Ishikawa (cell line): ENCODE results near the gene SPPL2C.

Experiments used
- CEBPB ChIP-seq: IDR thresholded peaks from 2 replicates; pipeline ENCODE4 v1.6.1; 2012
- CREB1 ChIP-seq: IDR thresholded peaks from 2 replicates; pipeline ENCODE4 v1.6.1; 2012; ENCODE audit warnings: low read depth
- EGR1 ChIP-seq: IDR thresholded peaks from 2 replicates; pipeline ENCODE4 v1.6.1; 2012
- EP300 ChIP-seq: IDR thresholded peaks from 2 replicates; pipeline ENCODE4 v1.6.1; 2012; ENCODE audit warnings: borderline replicate concordance
- FOXM1 ChIP-seq: IDR thresholded peaks from 2 replicates; pipeline ENCODE4 v1.6.1; 2012; ENCODE audit warnings: low read depth, borderline replicate concordance
- MAX ChIP-seq: IDR thresholded peaks from 2 replicates; pipeline ENCODE4 v1.6.1; 2012
- NFIC ChIP-seq: IDR thresholded peaks from 2 replicates; pipeline ENCODE4 v1.6.1; 2012
- RAD21 ChIP-seq: IDR thresholded peaks from 2 replicates; pipeline ENCODE4 v1.6.1; 2012; ENCODE audit warnings: low read depth
- REST ChIP-seq: IDR thresholded peaks from 2 replicates; pipeline ENCODE4 v1.6.1; 2012; ENCODE audit warnings: low read depth, mild to moderate bottlenecking
- TAF1 ChIP-seq: IDR thresholded peaks from 2 replicates; pipeline ENCODE4 v1.6.1; 2012; ENCODE audit warnings: low read depth, mild to moderate bottlenecking
- TCF12 ChIP-seq: IDR thresholded peaks from 2 replicates; pipeline ENCODE4 v1.6.1; 2012; ENCODE audit warnings: low read depth
- TEAD4 ChIP-seq: IDR thresholded peaks from 2 replicates; pipeline ENCODE4 v1.6.1; 2012
- USF1 ChIP-seq: IDR thresholded peaks from 2 replicates; pipeline ENCODE4 v1.6.1; 2012
- YY1 ChIP-seq: IDR thresholded peaks from 2 replicates; pipeline ENCODE4 v1.6.1; 2012; ENCODE audit warnings: low read depth
- ZBTB7A ChIP-seq: IDR thresholded peaks from 2 replicates; pipeline ENCODE4 v1.6.1; 2012; ENCODE audit warnings: low read depth

The SPPL2C gene

GRCh38 chr17:45845376-45846185 lies 900 bp downstream of the SPPL2C start:
- TF ChIP-seq ZBTB7A (no peak), YY1 (no peak), TEAD4 (no peak)

GRCh38 chr17:45846223-45846622 lies 1.5 kb downstream of the SPPL2C start:
- TF ChIP-seq TCF12: no peak
- no peak for TF ChIP-seq MAX
- no peak for TF ChIP-seq TAF1
- TF ChIP-seq CREB1: no peak
- TF ChIP-seq REST: no peak

GRCh38 chr17:45846646-45847045 lies 2.0 kb downstream of the SPPL2C start:
- TF ChIP-seq REST (no peak), RAD21 (no peak), TCF12 (no peak), YY1 (no peak), NFIC (no peak), ZBTB7A (no peak), FOXM1 (no peak), USF1 (no peak), CREB1 (no peak), MAX (no peak), EP300 (no peak), EGR1 (no peak), TAF1 (no peak), TEAD4 (no peak), CEBPB (no peak)

GRCh38 chr17:45847101-45847500 lies 2.4 kb downstream of the SPPL2C start:
- no peak for TF ChIP-seq TCF12
- TF ChIP-seq CREB1: no peak
- TF ChIP-seq REST: no peak
- no peak for TF ChIP-seq NFIC
- TF ChIP-seq EP300: no peak
- TF ChIP-seq ZBTB7A: no peak
- TF ChIP-seq TEAD4: no peak
- TF ChIP-seq RAD21: no peak
- TF ChIP-seq USF1: no peak
- no peak for TF ChIP-seq CEBPB
- no peak for TF ChIP-seq MAX
- TF ChIP-seq YY1: no peak
- no peak for TF ChIP-seq FOXM1
- no peak for TF ChIP-seq EGR1
- TF ChIP-seq TAF1: no peak

GRCh38 chr17:45847747-45848146 lies 3.1 kb downstream of the SPPL2C start:
- TF ChIP-seq TAF1: no peak
- no peak for TF ChIP-seq FOXM1
- no peak for TF ChIP-seq TEAD4
- TF ChIP-seq USF1: no peak
- no peak for TF ChIP-seq REST
- no peak for TF ChIP-seq NFIC
- TF ChIP-seq TCF12: no peak
- TF ChIP-seq YY1: no peak
- TF ChIP-seq RAD21: no peak
- TF ChIP-seq EGR1: no peak
- no peak for TF ChIP-seq CEBPB
- no peak for TF ChIP-seq EP300
- TF ChIP-seq CREB1: no peak
- TF ChIP-seq MAX: no peak
- no peak for TF ChIP-seq ZBTB7A
